ENCODE measurements around the gene ATF6B. TPM values are rescaled to one million over a fixed set of nuclear protein-coding genes. Genes with fewer than 3 reads are reported as not detected.
A peak's percentile ranks its signal among the peaks of the same experiment; 100 is the strongest.

ATF6B gene
- total RNA-seq (2021), result 87.2 and 102 TPM in 2 replicates
- Bru-seq, nascent RNA, result percentile 73 among the genes with signal in this experiment
- percentile 75 among the genes with signal in this experiment for BruChase-seq, experiment 1, labeled RNA remaining after a 2-hour chase
- BruChase-seq, experiment 2, labeled RNA remaining after a 6-hour chase, result percentile 79 among the genes with signal in this experiment
- long read RNA-seq, transcript ATF6B-216 (8 exons, 1,176 nt), result major isoform, 9 of 23 reads
- long read RNA-seq, partial matches to known transcripts, result 5 of 23 reads
- long read RNA-seq, other reads (novel, unspliced or antisense), result 2 of 23 reads

DNA sequence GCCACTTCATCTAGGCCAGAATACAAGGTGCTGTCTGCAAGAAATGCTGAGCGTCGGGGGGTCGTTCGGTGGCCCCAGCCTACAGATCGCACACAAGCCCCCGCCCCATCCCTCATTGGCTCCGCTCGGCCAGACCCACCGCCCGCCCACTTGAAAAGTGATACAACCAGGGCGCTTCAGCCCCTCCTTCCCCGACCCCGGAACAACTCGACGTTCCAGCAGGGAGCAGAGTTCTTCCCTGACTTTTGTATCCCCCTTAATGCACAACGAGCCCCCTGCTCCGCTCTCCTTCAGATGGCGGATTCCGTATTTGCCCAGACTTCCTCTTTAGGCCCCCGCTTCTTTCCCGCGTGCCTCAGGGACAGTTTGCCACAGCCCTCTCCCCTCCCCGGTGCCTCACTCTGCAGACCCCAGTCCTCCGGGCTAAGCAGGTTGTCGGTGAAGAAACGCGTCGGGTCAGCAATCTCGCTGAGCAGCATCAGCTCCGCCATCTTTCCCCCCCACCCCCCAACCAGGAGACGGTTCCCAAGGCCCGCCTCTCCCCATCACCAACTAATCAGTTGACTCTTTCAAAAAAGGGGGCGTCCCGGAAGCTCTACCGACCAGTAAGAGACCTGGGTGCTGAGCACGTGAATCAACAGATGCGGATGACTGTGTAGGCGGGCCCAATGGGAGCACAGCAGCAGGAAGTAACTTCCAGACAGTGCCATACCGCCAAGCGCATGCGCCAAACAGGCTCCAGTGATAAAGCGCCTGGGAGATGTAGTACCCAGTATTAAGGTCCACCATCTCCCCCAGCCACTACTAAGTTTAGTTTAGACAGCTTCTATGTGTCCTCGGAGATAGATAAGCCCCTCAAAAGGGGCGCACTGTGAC is at the start of gene ATF6B:
TSS of gene ATF6B (minus strand) at position 530 of the 876 bp plus-strand sequence. CDS start at position 491, 39 bp downstream.
- Histone ChIP-seq H3K9me3 (ENCODE audit: insufficient read depth, low read depth) (no peaks in the 10 kb centered on the region), H2AFZ (peak within 1 kb of the TSS; percentile 100), H3K36me3 (ENCODE audit: low read depth) (peaks cover 7% of the 10 kb centered on the region; the same call in 1 of the 2 replicates), H3K4me3 (peak within 1 kb of the TSS; percentile 97), H3K4me1 (replicated peaks; ENCODE audit: insufficient read depth) (peaks cover 29% of the 10 kb centered on the region), H3K4me2 (peak within 1 kb of the TSS; percentile 88), H3F3A (ENCODE audit: insufficient read depth, low read depth) (peaks cover 21% of the 10 kb centered on the region), H3K79me2 (ENCODE audit: low read depth) (peaks cover 43% of the 10 kb centered on the region), H4K20me1 (ENCODE audit: insufficient read depth) (no peaks in the 10 kb centered on the region), H3K9me2 (ENCODE audit: insufficient read depth) (no peaks in the 10 kb centered on the region), H3K27ac (peak within 1 kb of the TSS; percentile 57), H3K27me3 (ENCODE audit: insufficient read depth, low read depth) (no peaks in the 10 kb centered on the region)
- TF ChIP-seq, protein P1, sequence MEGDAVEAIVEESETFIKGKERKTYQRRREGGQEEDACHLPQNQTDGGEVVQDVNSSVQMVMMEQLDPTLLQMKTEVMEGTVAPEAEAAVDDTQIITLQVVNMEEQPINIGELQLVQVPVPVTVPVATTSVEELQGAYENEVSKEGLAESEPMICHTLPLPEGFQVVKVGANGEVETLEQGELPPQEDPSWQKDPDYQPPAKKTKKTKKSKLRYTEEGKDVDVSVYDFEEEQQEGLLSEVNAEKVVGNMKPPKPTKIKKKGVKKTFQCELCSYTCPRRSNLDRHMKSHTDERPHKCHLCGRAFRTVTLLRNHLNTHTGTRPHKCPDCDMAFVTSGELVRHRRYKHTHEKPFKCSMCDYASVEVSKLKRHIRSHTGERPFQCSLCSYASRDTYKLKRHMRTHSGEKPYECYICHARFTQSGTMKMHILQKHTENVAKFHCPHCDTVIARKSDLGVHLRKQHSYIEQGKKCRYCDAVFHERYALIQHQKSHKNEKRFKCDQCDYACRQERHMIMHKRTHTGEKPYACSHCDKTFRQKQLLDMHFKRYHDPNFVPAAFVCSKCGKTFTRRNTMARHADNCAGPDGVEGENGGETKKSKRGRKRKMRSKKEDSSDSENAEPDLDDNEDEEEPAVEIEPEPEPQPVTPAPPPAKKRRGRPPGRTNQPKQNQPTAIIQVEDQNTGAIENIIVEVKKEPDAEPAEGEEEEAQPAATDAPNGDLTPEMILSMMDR (conservative IDR thresholded peaks at IDR 0.05), result no peak
- TF ChIP-seq EZH2 (IDR thresholded peaks at IDR 0.05; ENCODE audit: low read depth), result no peak
- peak; percentile 94 to 99 for DNase-seq
- ChIA-PET CTCF (interaction anchor here (0.6 kb wide), 2 partner anchors 353 to 840 kb away, joined by 3 to 9 read pairs; partner anchors contain the start of gene BRD2), POLR2A (ENCODE audit: unreplicated experiment) (interaction anchor here (0.5 to 1.0 kb wide), 6 partner anchors 26 to 183 kb away, joined by 3 to 14 read pairs (median 4); partner anchors contain the start of gene PBX2)
- no TSS peak for BruUV-seq (replicated peaks)
- intact Hi-C loops (cut with micrococcal nuclease; ENCODE audit: unreplicated experiment), result no loop called here

DNA sequence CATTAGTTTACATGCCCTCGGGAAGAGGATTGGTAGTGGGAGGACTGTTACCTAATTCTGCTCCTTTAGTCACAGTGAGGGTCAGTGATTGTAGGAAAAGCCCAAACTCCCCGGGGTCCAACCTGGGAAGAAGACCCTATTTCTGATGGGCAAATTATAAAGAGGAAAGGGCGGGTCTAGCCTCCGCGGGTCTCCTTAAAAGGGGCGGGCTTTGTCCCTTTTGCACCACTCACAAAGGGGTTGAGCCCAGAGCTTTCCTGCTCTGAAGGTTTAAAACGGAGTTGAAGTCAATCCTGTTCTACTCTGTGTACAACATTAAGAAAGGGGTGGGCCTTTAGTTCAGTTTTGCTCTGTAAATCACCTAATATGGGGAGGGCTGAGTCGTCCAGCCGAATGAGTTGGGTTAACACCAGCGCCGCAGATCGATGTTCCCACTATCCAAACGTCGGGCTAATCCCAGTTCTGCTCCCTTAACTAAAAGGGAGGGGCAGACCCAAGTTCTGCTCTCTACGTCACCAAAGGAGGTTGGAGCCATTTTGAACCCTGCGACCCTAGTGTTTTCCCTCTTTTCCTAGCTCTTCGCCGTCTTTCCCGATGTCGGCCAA is 49.2 kb upstream of the ATF6B start:
- ChIA-PET CTCF (interaction anchor here (0.9 kb wide), 1 partner anchor 13 kb away, joined by 4 read pairs; the partner anchor contains the start of gene PBX2), POLR2A (ENCODE audit: unreplicated experiment) (interaction anchor here (0.6 to 1.1 kb wide), 6 partner anchors 13 to 612 kb away, joined by 5 to 9 read pairs (median 6); partner anchors contain the start of genes DXO and PBX2)
- H3K4me2 ChIP-seq, result peak overlapping the region; percentile 83
- no peaks in the 10 kb centered on the region for H3K27me3 ChIP-seq (ENCODE audit: insufficient read depth, low read depth)
- H4K20me1 ChIP-seq (ENCODE audit: insufficient read depth), result no peaks in the 10 kb centered on the region
- peaks cover 29% of the 10 kb centered on the region for H3K79me2 ChIP-seq (ENCODE audit: low read depth)
- peak overlapping the region; percentile 86 for H3K27ac ChIP-seq
- peak in 1 of 2 experiments; percentile 48 for DNase-seq
- no peaks in the 10 kb centered on the region for H3K9me2 ChIP-seq (ENCODE audit: insufficient read depth)
- peak overlapping the region; percentile 98; the same call in 1 of the 2 replicates for H3K4me3 ChIP-seq
- intact Hi-C loops (cut with micrococcal nuclease; ENCODE audit: unreplicated experiment), result loop anchor here (1.0 to 10.0 kb wide), 3 partner anchors 22 to 512 kb away; partner anchors contain the start of genes C6orf47, CSNK2B, FKBPL and GPANK1
- H3K36me3 ChIP-seq (ENCODE audit: low read depth), result no peaks in the 10 kb centered on the region
- TSS peak; percentile 64 for BruUV-seq (replicated peaks)
- TF ChIP-seq, protein P1 (conservative IDR thresholded peaks at IDR 0.05), result no peak
- no peak for TF ChIP-seq EZH2 (IDR thresholded peaks at IDR 0.05; ENCODE audit: low read depth)
- peaks cover 31% of the 10 kb centered on the region for H3K4me1 ChIP-seq (replicated peaks; ENCODE audit: insufficient read depth)
- peak overlapping the region; percentile 76 for H2AFZ ChIP-seq
- peaks cover 15% of the 10 kb centered on the region; the same call in 1 of the 2 replicates for H3F3A ChIP-seq (ENCODE audit: insufficient read depth, low read depth)
- no peaks in the 10 kb centered on the region for H3K9me3 ChIP-seq (ENCODE audit: insufficient read depth, low read depth)

Data from PC-9 (cell line).